Neural crest cell (in vitro differentiated cells): Measurements from ENCODE around the gene DIS3L2. TPM values are rescaled to one million over a fixed set of nuclear protein-coding genes. Genes with fewer than 3 reads are reported as not detected.

Experiments
- DNase-seq: peaks from one replicate; pipeline ENCODE4 v3.0.0; 2021; ENCODE audit warnings: low read depth, mixed read lengths, low spot score
- H3K27ac Mint-ChIP-seq: one replicate; pipeline ENCODE4 v1.8.0; 2021; ENCODE audit warnings: mild to moderate bottlenecking, mixed read lengths; ENCODE audit not compliant: unreplicated experiment
- H3K27me3 Mint-ChIP-seq: 2 replicates; pipeline ENCODE4 v1.8.0; 2021; ENCODE audit warnings: low read depth, mild to moderate bottlenecking, mixed read lengths
- H3K36me3 Mint-ChIP-seq: 2 replicates; pipeline ENCODE4 v1.8.0; 2021; ENCODE audit warnings: low read depth, mild to moderate bottlenecking, mixed read lengths
- H3K4me1 Mint-ChIP-seq: 2 replicates; pipeline ENCODE4 v1.8.0; 2021; ENCODE audit warnings: mixed read lengths
- H3K4me3 Mint-ChIP-seq: one replicate; pipeline ENCODE4 v1.8.0; 2021; ENCODE audit warnings: mild to moderate bottlenecking, mixed read lengths
- H3K9me3 Mint-ChIP-seq: 2 replicates; pipeline ENCODE4 v1.8.0; 2021; ENCODE audit warnings: mixed read lengths
- CTCF ChIP-seq: fragments of 200-600 bp; sonication (generic); conservative IDR thresholded peaks from 2 replicates; pipeline ENCODE4 v1.5.0; 2021; ENCODE audit warnings: antibody characterized with exemption, mild to moderate bottlenecking
- total RNA-seq: library from RNA; stranded (reverse); gene quantifications from 2 replicates; pipeline ENCODE4 v1.2.1, GENCODE V29; 2021

The DIS3L2 gene
- total RNA-seq, 1 donor from 2014 or later = 51.9 TPM

DNA sequence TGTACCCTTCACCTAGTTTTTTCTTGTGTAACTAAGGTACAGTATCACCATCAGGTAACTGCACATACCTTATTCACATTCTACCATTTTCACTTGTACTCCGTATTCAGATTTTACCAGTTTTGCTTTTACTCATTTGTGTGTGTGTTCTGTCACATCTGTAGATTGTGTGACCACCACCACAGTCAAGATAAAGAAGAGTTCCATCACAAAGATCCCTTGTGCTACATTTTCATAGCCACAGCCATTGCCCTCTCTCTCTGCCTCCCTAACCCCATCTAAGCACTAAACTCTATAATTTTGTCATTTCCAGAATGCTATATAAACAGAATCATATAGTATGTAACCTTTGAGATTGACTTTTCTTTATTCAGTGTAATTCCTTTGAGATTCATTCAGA, 23.5 kb downstream of the DIS3L2 start:
- peaks cover 2% of the 10 kb centered on the region for H3K9me3 Mint-ChIP-seq
- no peak overlapping the region for H3K4me3 Mint-ChIP-seq
- peaks cover 10% of the 10 kb centered on the region for H3K36me3 Mint-ChIP-seq
- no peak for TF ChIP-seq CTCF
- H3K27ac Mint-ChIP-seq = no peak overlapping the region
- H3K27me3 Mint-ChIP-seq = no peaks in the 10 kb centered on the region
- peaks cover 45% of the 10 kb centered on the region for H3K4me1 Mint-ChIP-seq
- DNase-seq = no peak

DNA sequence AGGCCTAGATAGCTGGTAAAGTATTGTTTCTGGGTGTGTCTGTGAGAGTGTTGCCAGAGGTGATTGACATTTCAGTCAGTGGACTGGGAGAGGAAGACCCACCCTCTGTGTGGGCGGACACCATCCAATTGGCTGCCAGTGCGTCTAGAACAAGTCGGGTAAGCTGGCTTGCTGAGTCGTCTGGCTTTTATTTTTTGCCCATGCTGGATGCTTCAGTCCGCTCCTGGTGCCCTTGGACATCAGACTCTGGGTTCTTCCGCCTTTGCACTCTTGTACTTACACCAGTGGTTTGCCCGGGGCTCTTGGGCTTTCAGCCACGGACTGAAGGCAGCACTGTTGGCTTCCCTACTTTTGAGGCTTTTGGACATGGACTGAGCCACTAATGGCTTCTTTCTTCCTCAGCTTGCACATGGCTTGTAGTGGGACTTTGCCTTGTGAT, 24.3 kb downstream of the DIS3L2 start:
- Mint-ChIP-seq H3K4me1 (peaks cover 53% of the 10 kb centered on the region), H3K27me3 (no peaks in the 10 kb centered on the region), H3K36me3 (peaks cover 10% of the 10 kb centered on the region), H3K4me3 (no peak overlapping the region), H3K27ac (no peak overlapping the region), H3K9me3 (peaks cover 2% of the 10 kb centered on the region)
- no peak for TF ChIP-seq CTCF
- DNase-seq = peak; percentile 9

- Mint-ChIP-seq H3K4me3 (no peak overlapping the region), H3K27ac (no peak overlapping the region), H3K27me3 (no peaks in the 10 kb centered on the region), H3K4me1 (peaks cover 57% of the 10 kb centered on the region), H3K9me3 (peaks cover 2% of the 10 kb centered on the region), H3K36me3 (peaks cover 12% of the 10 kb centered on the region)
- no peak for DNase-seq
- TF ChIP-seq CTCF = no peak
These were observed 25.7 kb downstream of the DIS3L2 start for GRCh38 chr2:231987124-231987727.

DNA sequence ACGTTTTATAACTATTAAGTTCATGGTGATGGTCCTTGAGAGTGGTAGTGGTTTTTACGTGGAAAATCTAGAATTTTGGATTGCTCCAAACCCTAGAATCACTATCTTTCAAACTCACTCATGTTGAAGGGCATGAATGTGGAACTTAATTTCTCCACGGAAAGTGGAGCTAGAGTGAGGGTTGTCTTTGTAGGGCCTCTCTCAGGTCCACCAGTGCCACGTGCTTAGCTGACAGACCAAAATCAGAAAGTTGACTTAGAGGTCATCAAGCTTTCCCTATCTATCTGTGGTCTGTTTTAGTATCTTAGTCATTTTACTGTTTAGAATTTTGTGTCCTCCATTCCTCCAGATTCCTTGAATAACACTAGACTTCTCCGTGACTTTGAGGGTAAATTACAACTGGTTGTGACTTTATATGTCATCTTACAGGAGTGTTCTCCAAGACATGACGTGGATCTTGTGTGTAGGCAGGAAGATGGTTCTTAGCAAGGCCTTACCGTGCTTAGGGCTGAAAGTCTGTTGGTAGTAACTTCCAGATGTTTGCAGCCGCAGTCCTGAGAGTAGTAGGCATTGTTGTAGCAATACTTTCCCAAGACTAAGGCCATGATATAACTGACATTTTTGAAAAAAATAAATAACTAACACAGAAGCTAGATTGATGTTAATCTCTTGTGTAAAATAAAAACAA, 26.8 kb downstream of the DIS3L2 start:
- Mint-ChIP-seq H3K27me3 (no peaks in the 10 kb centered on the region), H3K27ac (no peak overlapping the region), H3K4me3 (no peak overlapping the region), H3K36me3 (peaks cover 11% of the 10 kb centered on the region), H3K4me1 (peaks cover 60% of the 10 kb centered on the region), H3K9me3 (peaks cover 2% of the 10 kb centered on the region)
- DNase-seq = no peak
- no peak for TF ChIP-seq CTCF

GRCh38 chr2:231991664-231992063, 30.2 kb downstream of the DIS3L2 start:
- no peak for TF ChIP-seq CTCF
- peaks cover 2% of the 10 kb centered on the region for H3K36me3 Mint-ChIP-seq
- H3K4me3 Mint-ChIP-seq = no peak overlapping the region
- no peak for DNase-seq
- H3K27ac Mint-ChIP-seq = no peak overlapping the region
- no peaks in the 10 kb centered on the region for H3K27me3 Mint-ChIP-seq
- H3K4me1 Mint-ChIP-seq = peaks cover 44% of the 10 kb centered on the region
- H3K9me3 Mint-ChIP-seq = no peaks in the 10 kb centered on the region
